ENCODE measurements around the gene PRKN.
"Not testable (repeated sequence)": the region's sequence is repeated elsewhere in the genome, so short reads cannot be mapped to it uniquely, and the experiment has no call there.

DNA sequence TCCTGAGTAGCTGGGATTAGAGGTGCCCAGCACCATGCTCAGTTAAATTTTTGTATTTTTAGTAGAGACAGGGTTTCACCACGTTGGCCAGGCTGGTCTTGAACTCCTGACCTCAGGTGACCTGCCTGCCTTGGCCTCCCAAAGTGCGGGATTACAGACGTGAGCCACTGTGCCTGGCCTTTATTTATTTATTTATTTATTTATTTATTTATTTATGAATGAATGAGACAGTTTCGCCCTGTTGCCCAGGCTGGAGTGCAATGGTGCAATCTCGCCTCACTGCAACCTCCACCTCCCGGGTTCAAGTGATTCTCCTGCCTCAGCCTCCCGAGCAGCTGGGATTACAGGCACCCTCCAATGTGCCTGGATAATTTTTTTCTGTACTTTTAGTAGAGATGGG, 48.7 kb downstream of the PRKN start:
- not testable (repeated sequence) for TF ChIP-seq POLR2A (IDR thresholded peaks at IDR 0.05); POLR2AphosphoS5 (IDR thresholded peaks at IDR 0.05); EP300 (IDR thresholded peaks at IDR 0.05; ENCODE audit: low read depth)
- TF ChIP-seq, protein P1, sequence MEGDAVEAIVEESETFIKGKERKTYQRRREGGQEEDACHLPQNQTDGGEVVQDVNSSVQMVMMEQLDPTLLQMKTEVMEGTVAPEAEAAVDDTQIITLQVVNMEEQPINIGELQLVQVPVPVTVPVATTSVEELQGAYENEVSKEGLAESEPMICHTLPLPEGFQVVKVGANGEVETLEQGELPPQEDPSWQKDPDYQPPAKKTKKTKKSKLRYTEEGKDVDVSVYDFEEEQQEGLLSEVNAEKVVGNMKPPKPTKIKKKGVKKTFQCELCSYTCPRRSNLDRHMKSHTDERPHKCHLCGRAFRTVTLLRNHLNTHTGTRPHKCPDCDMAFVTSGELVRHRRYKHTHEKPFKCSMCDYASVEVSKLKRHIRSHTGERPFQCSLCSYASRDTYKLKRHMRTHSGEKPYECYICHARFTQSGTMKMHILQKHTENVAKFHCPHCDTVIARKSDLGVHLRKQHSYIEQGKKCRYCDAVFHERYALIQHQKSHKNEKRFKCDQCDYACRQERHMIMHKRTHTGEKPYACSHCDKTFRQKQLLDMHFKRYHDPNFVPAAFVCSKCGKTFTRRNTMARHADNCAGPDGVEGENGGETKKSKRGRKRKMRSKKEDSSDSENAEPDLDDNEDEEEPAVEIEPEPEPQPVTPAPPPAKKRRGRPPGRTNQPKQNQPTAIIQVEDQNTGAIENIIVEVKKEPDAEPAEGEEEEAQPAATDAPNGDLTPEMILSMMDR (IDR thresholded peaks at IDR 0.05), result not testable (repeated sequence)
